Measurements from ENCODE around the gene TRAPPC3. TPM values are rescaled to one million over a fixed set of nuclear protein-coding genes. Genes with fewer than 3 reads are reported as not detected.
"Not testable (repeated sequence)": the region's sequence is repeated elsewhere in the genome, so short reads cannot be mapped to it uniquely, and the experiment has no call there.

Gene TRAPPC3
- total and polyA plus RNA-seq, 2 experiments from 2014 or later: 45.6 to 55.9 TPM

- H3K4me2 ChIP-seq; H3K36me3 ChIP-seq (ENCODE audit: insufficient read depth); H3K4me3 Mint-ChIP-seq; H3K9me3 Mint-ChIP-seq; H3K27ac ChIP-seq (ENCODE audit: low read depth); H2AFZ ChIP-seq; H3K9me2 ChIP-seq (ENCODE audit: insufficient read depth); ATAC-seq; H3K4me3 ChIP-seq; H4K20me1 ChIP-seq (replicated peaks; ENCODE audit: insufficient read depth); H3K27ac Mint-ChIP-seq; DNase-seq (ENCODE audit: low spot score); H3K36me3 Mint-ChIP-seq (ENCODE audit: low read depth); H3F3A ChIP-seq (replicated peaks; ENCODE audit: low read depth): not testable (repeated sequence)
- peaks cover 26% of the 10 kb centered on the region for H3K79me2 ChIP-seq (replicated peaks; ENCODE audit: insufficient read depth)
- Mint-ChIP-seq H3K4me1 (peaks cover 45% of the 10 kb centered on the region), H3K27me3 (ENCODE audit: insufficient read depth, low read depth, poor library complexity) (peaks cover 32% of the 10 kb centered on the region)
- H3K4me1 ChIP-seq (ENCODE audit: insufficient read depth): peaks cover 30% of the 10 kb centered on the region
- H3K27me3 ChIP-seq (ENCODE audit: insufficient read depth): peaks cover 18% of the 10 kb centered on the region
Measured at GRCh38 chr1:36158827-36159252, 9.6 kb upstream of the TRAPPC3 start.

- H3K79me2 ChIP-seq (replicated peaks; ENCODE audit: insufficient read depth): peaks cover 25% of the 10 kb centered on the region
- ATAC-seq: no peak
- H3K36me3 Mint-ChIP-seq (ENCODE audit: low read depth): peaks cover 8% of the 10 kb centered on the region
- peaks cover 30% of the 10 kb centered on the region for H3K4me1 ChIP-seq (ENCODE audit: insufficient read depth)
- peaks cover 45% of the 10 kb centered on the region for H3K4me1 Mint-ChIP-seq
- peaks cover 38% of the 10 kb centered on the region for H3K27me3 Mint-ChIP-seq (ENCODE audit: insufficient read depth, low read depth, poor library complexity)
- H3K9me2 ChIP-seq (ENCODE audit: insufficient read depth): no peaks in the 10 kb centered on the region
- H3K36me3 ChIP-seq (ENCODE audit: insufficient read depth): no peaks in the 10 kb centered on the region
- H3F3A ChIP-seq (replicated peaks; ENCODE audit: low read depth): peaks cover 7% of the 10 kb centered on the region; the same call in 1 of the 2 replicates
- H3K27ac ChIP-seq (ENCODE audit: low read depth): no peak overlapping the region
- peak overlapping the region; percentile 98 for H3K4me2 ChIP-seq
- H3K27ac Mint-ChIP-seq: no peak overlapping the region
- peaks cover 25% of the 10 kb centered on the region for H3K27me3 ChIP-seq (ENCODE audit: insufficient read depth)
- H3K9me3 Mint-ChIP-seq: no peaks in the 10 kb centered on the region
- H3K4me3 ChIP-seq: peak overlapping the region; percentile 94
- H2AFZ ChIP-seq: no peak overlapping the region
- no peak for TF ChIP-seq ZNF114 (CRISPR knock-in tag; IDR thresholded peaks at IDR 0.05)
- TF ChIP-seq CREB1 (CRISPR knock-in tag; IDR thresholded peaks at IDR 0.05; ENCODE audit: low read depth): no peak
- TF ChIP-seq ZNF331 (CRISPR knock-in tag; IDR thresholded peaks at IDR 0.05; ENCODE audit: low read depth): no peak
- no peak for DNase-seq (ENCODE audit: low spot score)
- H3K4me3 Mint-ChIP-seq: peak overlapping the region; percentile 86
- no peaks in the 10 kb centered on the region; the same call in 1 of the 2 replicates for H4K20me1 ChIP-seq (replicated peaks; ENCODE audit: insufficient read depth)
Measured at GRCh38 chr1:36157973-36158826, 8.9 kb upstream of the TRAPPC3 start.

DNA sequence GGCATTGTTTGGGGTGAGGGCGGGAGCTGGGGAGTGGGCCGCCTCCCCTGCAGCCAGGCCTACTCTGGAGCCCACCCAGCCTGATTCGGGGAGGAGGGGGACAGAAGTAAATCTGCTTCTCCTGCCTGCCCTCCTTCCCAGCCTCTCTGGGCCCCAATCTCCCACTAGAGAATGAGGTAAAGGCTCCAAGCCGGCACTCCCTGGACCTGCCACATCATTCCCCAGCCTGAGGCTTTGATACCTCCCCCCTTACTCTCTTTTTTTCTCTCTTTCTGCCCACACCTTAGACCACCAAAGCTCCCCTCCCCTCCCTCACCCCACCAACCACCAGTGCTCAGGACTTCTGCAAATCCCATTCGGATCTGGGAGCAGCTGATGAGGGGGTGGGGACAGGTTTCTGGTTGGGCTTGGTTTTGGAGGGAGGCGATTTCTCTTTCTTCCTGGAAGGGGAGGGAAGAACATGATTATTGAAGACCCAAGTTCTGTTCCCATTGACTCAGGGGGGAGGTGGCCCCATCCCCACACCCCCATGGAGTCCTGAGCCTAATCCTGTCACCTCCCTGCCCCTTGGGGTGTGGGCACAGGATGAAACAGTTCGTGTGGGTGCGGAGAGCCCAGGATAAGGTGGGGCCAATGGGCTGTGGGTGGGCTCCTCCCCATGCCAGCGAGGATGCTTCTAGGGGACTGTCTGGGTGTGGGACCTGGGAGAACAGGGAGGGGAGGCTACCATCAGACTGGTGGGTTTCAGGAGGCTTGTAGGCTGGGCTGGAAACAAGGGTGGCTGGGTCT is 8.0 kb upstream of the TRAPPC3 start:
- Histone ChIP-seq H3K4me3 (peak overlapping the region; percentile 94), H4K20me1 (replicated peaks; ENCODE audit: insufficient read depth) (no peaks in the 10 kb centered on the region; the same call in 1 of the 2 replicates), H3K4me2 (peak overlapping the region; percentile 98), H3K9me2 (ENCODE audit: insufficient read depth) (no peaks in the 10 kb centered on the region), H2AFZ (peak overlapping the region; percentile 78), H3K27me3 (ENCODE audit: insufficient read depth) (peaks cover 34% of the 10 kb centered on the region), H3K36me3 (ENCODE audit: insufficient read depth) (no peaks in the 10 kb centered on the region), H3K27ac (ENCODE audit: low read depth) (no peak overlapping the region), H3K79me2 (replicated peaks; ENCODE audit: insufficient read depth) (peaks cover 23% of the 10 kb centered on the region), H3F3A (replicated peaks; ENCODE audit: low read depth) (peaks cover 7% of the 10 kb centered on the region; the same call in 1 of the 2 replicates), H3K4me1 (ENCODE audit: insufficient read depth) (peaks cover 30% of the 10 kb centered on the region)
- peak overlapping the region; percentile 86 for H3K4me3 Mint-ChIP-seq
- DNase-seq (ENCODE audit: low spot score) (peak; percentile 36), ATAC-seq (no peak)
- H3K36me3 Mint-ChIP-seq (ENCODE audit: low read depth): peaks cover 8% of the 10 kb centered on the region
- peaks cover 49% of the 10 kb centered on the region for H3K4me1 Mint-ChIP-seq
- TF ChIP-seq JUNB (IDR thresholded peaks at IDR 0.05; ENCODE audit: unreplicated experiment) (no peak), STAT1 (IDR thresholded peaks at IDR 0.05; ENCODE audit: unreplicated experiment) (no peak), EZH2phosphoT487 (IDR thresholded peaks at IDR 0.05; ENCODE audit: unreplicated experiment) (no peak), REST (IDR thresholded peaks at IDR 0.05; ENCODE audit: unreplicated experiment) (no peak), ZNF331 (CRISPR knock-in tag; IDR thresholded peaks at IDR 0.05; ENCODE audit: low read depth) (no peak)
- H3K27me3 Mint-ChIP-seq (ENCODE audit: insufficient read depth, low read depth, poor library complexity): peaks cover 46% of the 10 kb centered on the region
- H3K9me3 Mint-ChIP-seq: no peaks in the 10 kb centered on the region
- H3K27ac Mint-ChIP-seq: peak overlapping the region; percentile 77
